Measurements from ENCODE around the gene PTBP1.
"Not testable (repeated sequence)": the region's sequence is repeated elsewhere in the genome, so short reads cannot be mapped to it uniquely, and the experiment has no call there.

Gene PTBP1

DNA sequence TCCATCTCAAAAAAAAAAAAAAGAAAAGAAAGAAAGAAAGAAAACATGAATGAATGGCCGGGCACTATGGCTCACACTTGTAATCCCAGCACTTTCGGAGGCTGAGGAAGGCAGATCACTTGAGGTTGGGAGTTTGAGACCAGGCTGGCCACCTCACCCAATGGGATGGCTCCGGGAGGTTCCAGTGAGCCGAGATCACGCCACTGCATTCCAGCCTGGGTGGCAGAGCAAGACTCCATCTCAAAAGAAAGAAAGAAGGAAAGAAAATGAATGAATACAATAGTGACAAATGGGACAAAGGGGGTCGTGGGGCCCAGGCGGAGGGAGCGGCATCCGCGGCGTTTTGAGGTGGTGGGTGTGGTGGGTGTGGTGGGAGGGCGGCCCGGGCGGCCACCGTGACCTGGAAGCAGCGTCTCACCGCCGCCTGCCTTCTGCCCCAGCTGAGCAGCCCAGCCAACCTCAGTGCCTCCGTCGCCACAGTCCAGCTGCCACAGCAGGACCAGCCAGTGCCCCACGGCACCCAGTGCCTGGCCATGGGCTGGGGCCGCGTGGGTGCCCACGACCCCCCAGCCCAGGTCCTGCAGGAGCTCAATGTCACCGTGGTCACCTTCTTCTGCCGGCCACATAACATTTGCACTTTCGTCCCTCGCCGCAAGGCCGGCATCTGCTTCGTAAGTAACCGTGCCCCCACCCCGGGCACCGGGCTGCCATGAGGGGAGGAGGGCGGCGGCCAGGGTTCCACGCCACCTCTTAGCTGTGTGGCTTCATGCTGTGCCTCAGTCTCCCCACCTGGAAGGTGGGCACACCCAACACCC is 48.7 kb downstream of the PTBP1 start:
- H3K27me3 ChIP-seq (ENCODE audit: low read depth) = peaks cover 12% of the 10 kb centered on the region
- no peaks in the 10 kb centered on the region for H3K36me3 ChIP-seq (replicated peaks)
- no peak for DNase-seq (ENCODE audit: low spot score in 2 of 2)
- peaks cover 16% of the 10 kb centered on the region for H3K4me1 ChIP-seq
- H3K4me3 ChIP-seq = no peak overlapping the region
- H3K9me3 ChIP-seq = no peaks in the 10 kb centered on the region
- in situ Hi-C loops (cut with MboI; ENCODE audit: low sequenced_read_pairs) = no loop called here

DNA sequence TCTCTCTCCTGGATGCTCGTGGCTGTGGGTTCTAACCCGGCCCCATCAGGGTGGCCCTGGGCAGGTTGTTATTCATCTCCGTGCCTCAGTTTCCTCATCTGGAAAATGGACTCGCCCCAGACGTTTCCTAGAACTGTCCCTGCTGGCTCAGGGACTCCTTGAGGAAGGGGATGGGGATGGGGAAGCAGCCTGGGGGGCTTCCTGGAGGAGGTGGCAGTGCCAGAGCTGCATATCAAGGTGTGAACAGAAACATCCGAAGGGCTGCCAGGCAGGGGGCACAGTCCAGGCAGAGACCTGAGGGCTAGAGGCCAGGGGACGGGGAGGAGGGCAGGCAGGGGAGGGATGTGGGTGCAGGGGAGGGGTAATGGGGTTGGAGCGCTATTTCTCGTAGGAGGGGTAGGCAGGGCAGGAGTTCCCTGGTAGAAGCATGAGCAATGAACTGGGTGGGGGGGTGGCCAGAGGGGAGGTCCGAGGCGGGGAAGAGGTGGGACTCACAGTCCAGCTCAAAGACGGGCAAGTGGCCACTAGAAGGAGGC is 51.2 kb downstream of the PTBP1 start:
- H3K4me3 ChIP-seq = no peak overlapping the region
- H3K9me3 ChIP-seq = no peaks in the 10 kb centered on the region
- peaks cover 11% of the 10 kb centered on the region for H3K4me1 ChIP-seq
- in situ Hi-C loops (cut with MboI; ENCODE audit: low sequenced_read_pairs) = no loop called here
- peaks cover 5% of the 10 kb centered on the region for H3K27me3 ChIP-seq (ENCODE audit: low read depth)
- H3K36me3 ChIP-seq (replicated peaks) = no peaks in the 10 kb centered on the region
- DNase-seq (ENCODE audit: low spot score in 2 of 2) = no peak

DNA sequence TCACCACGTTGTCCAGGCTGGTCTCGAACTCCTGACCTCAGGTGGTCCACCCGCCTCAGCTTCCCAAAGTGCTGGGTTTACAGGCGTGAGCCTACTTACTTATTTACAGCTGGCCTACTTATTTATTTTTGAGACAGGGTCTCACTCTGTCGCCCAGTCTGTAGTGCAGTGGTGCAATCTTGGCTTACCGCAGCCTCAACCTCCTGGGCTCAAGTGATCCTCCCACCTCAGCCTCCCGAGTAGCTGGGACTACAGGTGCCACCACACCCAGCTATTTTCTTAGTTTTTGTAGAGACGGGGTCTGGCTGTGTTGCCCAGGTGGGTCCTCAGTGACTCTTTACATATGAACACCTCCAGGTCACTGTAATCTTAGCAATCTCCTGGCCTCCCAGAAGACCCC is 51.9 kb downstream of the PTBP1 start:
- H3K4me1 ChIP-seq; DNase-seq (ENCODE audit: low spot score in 2 of 2); H3K4me3 ChIP-seq; H3K27me3 ChIP-seq (ENCODE audit: low read depth); in situ Hi-C loops (cut with MboI; ENCODE audit: low sequenced_read_pairs); H3K36me3 ChIP-seq (replicated peaks); H3K9me3 ChIP-seq: not testable (repeated sequence)

DNA sequence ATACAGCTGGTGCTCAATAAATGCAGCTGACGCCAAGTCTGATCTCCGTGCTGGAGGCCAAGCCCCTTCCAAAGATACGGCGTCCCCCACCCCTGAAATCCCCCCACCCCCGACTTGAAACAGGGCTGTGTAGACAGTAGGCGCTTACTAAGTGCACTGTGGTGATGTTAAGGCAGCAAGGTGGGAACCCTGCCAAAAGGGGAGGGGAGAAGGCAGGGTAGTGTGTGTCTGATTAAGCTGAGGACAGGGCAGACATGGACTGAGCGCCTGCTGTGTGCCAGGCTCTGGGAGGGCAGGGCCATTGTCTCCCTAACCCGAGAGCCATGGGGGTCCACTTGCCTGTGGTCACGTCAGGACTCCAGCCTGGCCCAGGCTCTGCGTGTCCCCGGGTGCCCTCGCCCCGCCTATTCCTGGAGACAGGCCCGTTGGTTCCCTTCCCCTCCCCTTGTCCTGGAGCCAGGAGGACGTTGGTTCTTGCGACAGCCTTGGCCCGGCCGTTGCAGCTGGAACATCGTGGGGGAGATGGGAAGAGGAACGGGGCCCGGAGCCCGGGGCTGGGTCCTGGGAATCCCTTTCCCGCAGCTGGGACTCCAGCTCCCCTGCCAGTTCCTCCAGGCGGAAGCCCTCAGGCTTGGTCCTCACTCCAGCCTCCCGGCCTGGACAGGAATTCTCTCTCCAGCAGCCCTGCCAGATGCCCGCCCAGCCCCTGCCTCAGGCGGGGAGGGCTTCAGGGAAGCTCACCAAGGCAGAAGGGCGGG is 53.1 kb downstream of the PTBP1 start:
- no peaks in the 10 kb centered on the region for H3K36me3 ChIP-seq (replicated peaks)
- no peaks in the 10 kb centered on the region for H3K9me3 ChIP-seq
- H3K4me3 ChIP-seq = no peak overlapping the region
- H3K27me3 ChIP-seq (ENCODE audit: low read depth) = no peaks in the 10 kb centered on the region
- peaks cover 4% of the 10 kb centered on the region; the same call in 1 of the 2 replicates for H3K4me1 ChIP-seq
- in situ Hi-C loops (cut with MboI; ENCODE audit: low sequenced_read_pairs) = no loop called here
- peak in 1 of 2 experiments; percentile 59 for DNase-seq (ENCODE audit: low spot score in 2 of 2)

DNA sequence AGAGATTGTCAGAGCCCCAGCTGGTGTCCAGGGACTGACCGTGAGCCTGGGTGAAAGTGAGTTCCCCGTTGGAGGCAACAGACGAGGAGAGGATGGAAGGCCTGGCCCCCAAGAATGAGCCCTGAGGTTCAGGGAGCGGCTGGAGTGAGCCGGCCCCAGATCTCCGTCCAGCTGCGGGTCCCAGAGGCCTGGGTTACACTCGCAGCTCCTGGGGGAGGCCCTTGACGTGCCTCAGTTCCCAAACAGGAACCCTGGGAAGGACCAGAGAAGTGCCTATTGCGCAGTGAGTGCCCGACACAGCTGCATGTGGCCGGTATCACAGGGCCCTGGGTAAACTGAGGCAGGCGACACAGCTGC is 53.7 kb downstream of the PTBP1 start:
- no peak for DNase-seq (ENCODE audit: low spot score in 2 of 2)
- no peaks in the 10 kb centered on the region for H3K27me3 ChIP-seq (ENCODE audit: low read depth)
- in situ Hi-C loops (cut with MboI; ENCODE audit: low sequenced_read_pairs) = no loop called here
- no peaks in the 10 kb centered on the region for H3K36me3 ChIP-seq (replicated peaks)
- peaks cover 4% of the 10 kb centered on the region; the same call in 1 of the 2 replicates for H3K4me1 ChIP-seq
- H3K4me3 ChIP-seq = no peak overlapping the region
- H3K9me3 ChIP-seq = no peaks in the 10 kb centered on the region

DNA sequence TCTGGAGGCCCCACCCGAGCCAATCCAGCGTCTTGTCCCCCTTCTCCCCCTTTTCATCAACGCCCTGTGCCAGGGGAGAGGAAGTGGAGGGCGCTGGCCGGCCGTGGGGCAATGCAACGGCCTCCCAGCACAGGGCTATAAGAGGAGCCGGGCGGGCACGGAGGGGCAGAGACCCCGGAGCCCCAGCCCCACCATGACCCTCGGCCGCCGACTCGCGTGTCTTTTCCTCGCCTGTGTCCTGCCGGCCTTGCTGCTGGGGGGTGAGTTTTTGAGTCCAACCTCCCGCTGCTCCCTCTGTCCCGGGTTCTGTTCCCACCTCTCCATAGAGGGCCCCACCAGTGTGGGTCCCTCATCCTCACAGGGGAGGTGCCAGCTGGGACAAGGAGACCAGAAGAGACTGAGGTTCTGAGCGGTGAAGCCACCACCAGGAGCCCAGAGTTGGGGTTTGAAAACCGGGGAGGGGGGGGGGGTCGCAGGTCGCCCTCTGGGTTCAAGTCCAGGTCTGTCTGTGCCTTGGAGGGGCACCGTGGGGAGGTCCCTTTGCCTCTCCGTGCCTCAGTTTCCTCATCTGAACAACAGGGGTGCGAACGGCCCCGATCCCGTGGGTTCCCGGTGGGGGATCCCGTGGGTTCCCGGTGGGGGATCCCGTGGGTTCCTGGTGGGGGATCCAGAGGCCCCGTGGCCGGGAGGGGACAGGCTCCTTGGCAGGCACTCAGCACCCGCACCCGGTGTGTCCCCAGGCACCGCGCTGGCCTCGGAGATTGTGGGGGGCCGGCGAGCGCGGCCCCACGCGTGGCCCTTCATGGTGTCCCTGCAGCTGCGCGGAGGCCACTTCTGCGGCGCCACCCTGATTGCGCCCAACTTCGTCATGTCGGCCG is 55.1 kb downstream of the PTBP1 start, which contains the start of gene ELANE:
Gene ELANE (plus strand): TSS at position 168 of the 878 bp plus-strand sequence. CDS start 26 bp downstream, at position 194.
- no peaks in the 10 kb centered on the region for H3K36me3 ChIP-seq (replicated peaks)
- H3K9me3 ChIP-seq = no peaks in the 10 kb centered on the region
- in situ Hi-C loops (cut with MboI; ENCODE audit: low sequenced_read_pairs) = no loop called here
- H3K4me1 ChIP-seq = peaks cover 4% of the 10 kb centered on the region; the same call in 1 of the 2 replicates
- no peak within 1 kb of the TSS for H3K4me3 ChIP-seq
- DNase-seq (ENCODE audit: low spot score in 2 of 2) = no peak
- no peaks in the 10 kb centered on the region for H3K27me3 ChIP-seq (ENCODE audit: low read depth)

DNA sequence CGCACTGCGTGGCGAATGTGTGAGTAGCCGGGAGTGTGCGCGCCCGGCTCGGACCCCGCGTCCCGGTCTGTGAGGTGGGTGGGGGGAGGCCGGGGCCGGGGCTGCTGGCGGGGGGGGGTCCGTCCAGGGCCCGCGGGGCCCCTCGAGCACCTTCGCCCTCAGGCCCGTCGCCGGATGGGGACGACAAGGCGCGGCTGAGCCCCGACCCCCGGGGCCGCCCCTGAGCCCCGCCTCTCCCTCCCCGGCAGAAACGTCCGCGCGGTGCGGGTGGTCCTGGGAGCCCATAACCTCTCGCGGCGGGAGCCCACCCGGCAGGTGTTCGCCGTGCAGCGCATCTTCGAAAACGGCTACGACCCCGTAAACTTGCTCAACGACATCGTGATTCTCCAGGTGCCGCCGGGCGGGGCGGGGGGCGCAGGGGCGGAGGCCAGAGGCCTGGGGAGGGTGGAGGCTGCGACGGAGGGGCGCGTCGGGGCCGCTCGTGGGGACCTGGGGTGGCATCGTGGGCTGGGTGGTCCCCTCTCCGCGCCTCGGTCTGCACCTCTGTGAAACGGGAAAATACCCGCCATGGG is 55.8 kb downstream of the PTBP1 start:
- Histone ChIP-seq H3K9me3 (no peaks in the 10 kb centered on the region), H3K27me3 (ENCODE audit: low read depth) (no peaks in the 10 kb centered on the region), H3K36me3 (replicated peaks) (no peaks in the 10 kb centered on the region), H3K4me3 (no peak overlapping the region), H3K4me1 (peaks cover 4% of the 10 kb centered on the region; the same call in 1 of the 2 replicates)
- in situ Hi-C loops (cut with MboI; ENCODE audit: low sequenced_read_pairs) = no loop called here
- no peak for DNase-seq (ENCODE audit: low spot score in 2 of 2)

DNA sequence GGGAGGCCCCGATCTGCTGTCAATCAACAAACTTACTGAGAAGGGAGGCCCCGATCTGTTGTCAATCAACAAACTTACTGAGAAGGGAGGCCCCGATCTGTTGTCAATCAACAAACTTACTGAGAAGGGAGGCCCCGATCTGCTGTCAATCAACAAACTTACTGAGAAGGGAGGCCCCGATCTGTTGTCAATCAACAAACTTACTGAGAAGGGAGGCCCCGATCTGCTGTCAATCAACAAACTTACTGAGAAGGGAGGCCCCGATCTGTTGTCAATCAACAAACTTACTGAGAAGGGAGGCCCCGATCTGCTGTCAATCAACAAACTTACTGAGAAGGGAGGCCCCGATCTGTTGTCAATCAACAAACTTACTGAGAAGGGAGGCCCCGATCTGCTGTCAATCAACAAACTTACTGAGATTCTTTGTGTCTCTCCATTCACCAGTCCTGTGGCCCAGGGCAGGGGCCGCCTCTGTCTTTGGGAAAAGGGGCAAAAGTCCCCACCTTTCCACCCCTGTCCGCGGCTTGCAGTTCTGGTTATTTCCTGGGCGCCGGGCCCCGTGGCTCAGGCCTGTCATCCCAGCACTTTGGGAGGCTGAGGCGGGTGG is 56.5 kb downstream of the PTBP1 start:
- H3K4me3 ChIP-seq; H3K27me3 ChIP-seq (ENCODE audit: low read depth); DNase-seq (ENCODE audit: low spot score in 2 of 2); H3K9me3 ChIP-seq; in situ Hi-C loops (cut with MboI; ENCODE audit: low sequenced_read_pairs); H3K4me1 ChIP-seq; H3K36me3 ChIP-seq (replicated peaks): not testable (repeated sequence)

DNA sequence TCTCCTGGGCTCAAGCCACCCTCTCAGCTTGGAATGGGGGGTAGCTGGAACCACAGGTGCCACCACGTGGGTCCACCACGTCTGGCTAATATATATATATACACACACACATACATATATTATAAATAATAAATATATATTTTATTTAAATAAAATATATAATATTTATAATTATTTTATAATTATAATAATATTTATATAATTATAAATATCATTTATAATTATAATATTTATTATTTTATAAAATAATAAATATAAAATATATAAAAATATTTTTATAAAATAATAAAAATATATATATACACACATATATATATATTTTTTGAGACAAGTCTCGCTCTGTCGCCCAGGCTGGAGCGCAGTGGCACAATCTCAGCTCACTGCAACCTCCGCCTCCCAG is 57.3 kb downstream of the PTBP1 start:
- in situ Hi-C loops (cut with MboI; ENCODE audit: low sequenced_read_pairs) = no loop called here
- no peak for DNase-seq (ENCODE audit: low spot score in 2 of 2)
- Histone ChIP-seq H3K27me3 (ENCODE audit: low read depth) (no peaks in the 10 kb centered on the region), H3K9me3 (no peaks in the 10 kb centered on the region), H3K36me3 (replicated peaks) (no peaks in the 10 kb centered on the region), H3K4me1 (peaks cover 8% of the 10 kb centered on the region), H3K4me3 (no peak overlapping the region)

DNA sequence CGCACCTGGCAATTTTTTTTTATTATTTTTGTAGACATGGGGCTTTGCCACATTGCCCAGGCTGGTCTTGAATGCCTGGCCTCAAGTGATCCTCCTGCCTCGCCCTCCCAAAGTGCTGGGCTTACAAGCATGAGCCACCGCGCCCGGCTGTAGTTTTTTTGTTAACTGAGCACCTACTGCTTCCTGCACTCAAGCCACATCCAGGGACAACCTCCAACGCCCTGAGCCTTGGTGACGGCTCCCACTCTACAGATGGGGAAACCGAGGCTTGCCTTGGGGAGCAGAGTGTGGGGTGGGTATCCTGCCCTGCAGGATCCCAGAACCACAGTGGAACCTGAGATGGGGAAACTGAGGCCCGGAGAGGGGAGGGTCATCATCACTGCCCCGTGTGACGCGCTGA is 57.9 kb downstream of the PTBP1 start:
- Histone ChIP-seq H3K27me3 (ENCODE audit: low read depth) (no peaks in the 10 kb centered on the region), H3K4me1 (peaks cover 13% of the 10 kb centered on the region), H3K4me3 (no peak overlapping the region), H3K9me3 (no peaks in the 10 kb centered on the region), H3K36me3 (replicated peaks) (no peaks in the 10 kb centered on the region)
- in situ Hi-C loops (cut with MboI; ENCODE audit: low sequenced_read_pairs) = no loop called here
- DNase-seq (ENCODE audit: low spot score in 2 of 2) = no peak

DNA sequence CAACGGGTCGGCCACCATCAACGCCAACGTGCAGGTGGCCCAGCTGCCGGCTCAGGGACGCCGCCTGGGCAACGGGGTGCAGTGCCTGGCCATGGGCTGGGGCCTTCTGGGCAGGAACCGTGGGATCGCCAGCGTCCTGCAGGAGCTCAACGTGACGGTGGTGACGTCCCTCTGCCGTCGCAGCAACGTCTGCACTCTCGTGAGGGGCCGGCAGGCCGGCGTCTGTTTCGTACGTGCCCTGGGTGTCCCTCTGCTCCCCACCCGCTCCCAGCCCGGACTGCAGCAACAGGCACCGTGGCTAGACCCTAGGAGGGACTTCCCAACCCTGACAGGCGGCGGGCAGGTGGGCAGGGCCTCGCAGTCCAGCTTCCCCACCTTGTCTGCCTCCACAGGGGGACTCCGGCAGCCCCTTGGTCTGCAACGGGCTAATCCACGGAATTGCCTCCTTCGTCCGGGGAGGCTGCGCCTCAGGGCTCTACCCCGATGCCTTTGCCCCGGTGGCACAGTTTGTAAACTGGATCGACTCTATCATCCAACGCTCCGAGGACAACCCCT is 58.4 kb downstream of the PTBP1 start:
- no peak for DNase-seq (ENCODE audit: low spot score in 2 of 2)
- H3K4me1 ChIP-seq = peaks cover 10% of the 10 kb centered on the region
- no peaks in the 10 kb centered on the region for H3K36me3 ChIP-seq (replicated peaks)
- no peaks in the 10 kb centered on the region for H3K27me3 ChIP-seq (ENCODE audit: low read depth)
- in situ Hi-C loops (cut with MboI; ENCODE audit: low sequenced_read_pairs) = no loop called here
- no peaks in the 10 kb centered on the region for H3K9me3 ChIP-seq
- H3K4me3 ChIP-seq = no peak overlapping the region

DNA sequence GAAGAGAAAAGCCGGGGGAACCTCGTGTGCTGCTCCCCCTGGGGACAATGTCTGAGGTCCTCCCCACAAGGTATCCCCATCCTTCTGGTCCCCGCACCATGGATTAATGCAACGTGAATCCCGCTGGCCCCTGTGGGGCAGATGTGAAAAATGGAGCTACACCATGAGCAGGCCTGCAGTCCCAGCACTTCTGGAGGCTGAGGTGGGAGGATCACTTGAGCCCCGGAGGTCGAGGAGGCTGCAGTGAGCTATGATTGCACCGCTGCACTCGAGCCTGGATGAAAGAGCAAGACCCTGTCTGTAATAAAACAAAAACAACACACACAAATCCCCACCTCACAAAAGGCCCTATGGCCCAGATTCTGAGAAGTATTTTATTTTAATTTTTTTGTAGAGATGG is 61.0 kb downstream of the PTBP1 start:
- H3K4me1 ChIP-seq = peaks cover 12% of the 10 kb centered on the region
- no peak for DNase-seq (ENCODE audit: low spot score in 2 of 2)
- H3K27me3 ChIP-seq (ENCODE audit: low read depth) = no peaks in the 10 kb centered on the region
- no peaks in the 10 kb centered on the region for H3K9me3 ChIP-seq
- H3K36me3 ChIP-seq (replicated peaks) = peaks cover 4% of the 10 kb centered on the region; the same call in 1 of the 2 replicates
- H3K4me3 ChIP-seq = no peak overlapping the region
- in situ Hi-C loops (cut with MboI; ENCODE audit: low sequenced_read_pairs) = no loop called here

Measured in HAP-1 (cell line).